Fibroblast of lung (primary cell): ENCODE measurements around the gene TOMM6.

Source experiments
- CTCF ChIP-seq, 2 donors: IDR thresholded peaks in 1 of 2; conservative IDR thresholded peaks in 1 of 2; 1 replicate in 1 of 2; 2 replicates in 1 of 2; pipeline ENCODE4 v1.5.1; 2011 to 2012; ENCODE audit warnings: low read length in 2 of 2, control low read depth in 1 of 2, inconsistent platforms in 1 of 2, low read depth in 1 of 2, mild to moderate bottlenecking in 1 of 2
- EZH2 ChIP-seq: IDR thresholded peaks from 2 replicates; pipeline ENCODE4 v1.5.1; 2012; ENCODE audit warnings: low read length, control low read depth, mild to moderate bottlenecking; ENCODE audit errors: missing control alignments

- TF ChIP-seq CTCF (conservative IDR thresholded peaks at IDR 0.05 in 1 of 2, IDR thresholded peaks at IDR 0.05 in 1 of 2; ENCODE audit: low read depth in 1 of 2, low read length in 2 of 2) (no peak), EZH2 (no peak)
Observed at GRCh38 chr6:41767112-41767833, 20.2 kb upstream of the TOMM6 start.
